ENCODE measurements around the gene CD200. TPM values are rescaled to one million over a fixed set of nuclear protein-coding genes. Genes with fewer than 3 reads are reported as not detected.

The CD200 gene
- total RNA-seq, 1 donor from 2014 or later = 4.4 TPM

DNA sequence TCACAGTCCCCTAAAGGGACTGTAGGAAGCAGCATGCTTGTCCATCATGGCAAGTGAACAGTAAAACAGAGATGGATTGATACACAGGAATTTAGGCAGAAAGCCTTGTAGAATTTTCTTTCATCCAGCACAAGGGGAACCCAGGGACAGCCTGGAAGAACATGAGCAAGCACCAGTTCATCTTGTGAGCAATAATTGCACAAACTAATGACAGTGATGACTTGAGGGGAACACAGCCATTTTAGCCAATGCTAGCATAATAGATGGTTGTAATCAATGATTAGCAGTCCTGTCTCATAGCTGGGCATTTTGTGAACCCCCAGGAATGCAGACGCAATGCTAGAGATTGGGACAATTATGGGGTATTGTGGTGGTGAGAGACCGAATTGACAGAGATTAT is 6.7 kb downstream of the CD200 start:
- no peak for ATAC-seq
- intact Hi-C loops (cut with DNase I) = no loop called here
- H3K4me1 ChIP-seq = no peaks in the 10 kb centered on the region
- no peak overlapping the region for H3K4me3 ChIP-seq
- no peak overlapping the region for H3K27ac ChIP-seq
- DNase-seq = no peak
- H3K27me3 ChIP-seq (ENCODE audit: low read depth) = no peaks in the 10 kb centered on the region
- H3K36me3 ChIP-seq = no peaks in the 10 kb centered on the region
- no peaks in the 10 kb centered on the region for H3K9me3 ChIP-seq
- TF ChIP-seq, protein P1, sequence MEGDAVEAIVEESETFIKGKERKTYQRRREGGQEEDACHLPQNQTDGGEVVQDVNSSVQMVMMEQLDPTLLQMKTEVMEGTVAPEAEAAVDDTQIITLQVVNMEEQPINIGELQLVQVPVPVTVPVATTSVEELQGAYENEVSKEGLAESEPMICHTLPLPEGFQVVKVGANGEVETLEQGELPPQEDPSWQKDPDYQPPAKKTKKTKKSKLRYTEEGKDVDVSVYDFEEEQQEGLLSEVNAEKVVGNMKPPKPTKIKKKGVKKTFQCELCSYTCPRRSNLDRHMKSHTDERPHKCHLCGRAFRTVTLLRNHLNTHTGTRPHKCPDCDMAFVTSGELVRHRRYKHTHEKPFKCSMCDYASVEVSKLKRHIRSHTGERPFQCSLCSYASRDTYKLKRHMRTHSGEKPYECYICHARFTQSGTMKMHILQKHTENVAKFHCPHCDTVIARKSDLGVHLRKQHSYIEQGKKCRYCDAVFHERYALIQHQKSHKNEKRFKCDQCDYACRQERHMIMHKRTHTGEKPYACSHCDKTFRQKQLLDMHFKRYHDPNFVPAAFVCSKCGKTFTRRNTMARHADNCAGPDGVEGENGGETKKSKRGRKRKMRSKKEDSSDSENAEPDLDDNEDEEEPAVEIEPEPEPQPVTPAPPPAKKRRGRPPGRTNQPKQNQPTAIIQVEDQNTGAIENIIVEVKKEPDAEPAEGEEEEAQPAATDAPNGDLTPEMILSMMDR (IDR thresholded peaks at IDR 0.05) = no peak

DNA sequence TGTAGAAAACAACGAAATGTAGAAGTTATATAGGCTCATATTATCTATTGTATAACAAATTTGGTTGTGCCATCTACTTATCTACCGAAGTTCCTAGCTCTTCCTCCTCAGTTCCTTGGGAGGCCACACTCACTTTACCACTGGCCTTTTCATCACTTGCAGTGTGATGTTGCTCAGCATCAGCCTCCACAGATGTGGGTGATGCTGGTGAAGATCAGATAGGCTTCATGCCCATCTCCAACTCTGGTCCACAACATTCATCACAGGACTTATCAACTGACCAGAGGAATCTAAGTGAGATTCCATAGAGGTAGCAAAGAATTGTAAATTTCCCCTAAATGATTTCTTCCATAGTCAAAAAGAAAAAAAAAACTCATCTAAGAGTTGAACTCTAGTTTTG is 8.4 kb downstream of the CD200 start:
- no peaks in the 10 kb centered on the region for H3K36me3 ChIP-seq
- DNase-seq = no peak
- H3K4me1 ChIP-seq = no peaks in the 10 kb centered on the region
- TF ChIP-seq, protein P1 (IDR thresholded peaks at IDR 0.05) = no peak
- H3K4me3 ChIP-seq = no peak overlapping the region
- no peaks in the 10 kb centered on the region for H3K9me3 ChIP-seq
- no peaks in the 10 kb centered on the region for H3K27me3 ChIP-seq (ENCODE audit: low read depth)
- ATAC-seq = no peak
- intact Hi-C loops (cut with DNase I) = no loop called here
- no peak overlapping the region for H3K27ac ChIP-seq

DNA sequence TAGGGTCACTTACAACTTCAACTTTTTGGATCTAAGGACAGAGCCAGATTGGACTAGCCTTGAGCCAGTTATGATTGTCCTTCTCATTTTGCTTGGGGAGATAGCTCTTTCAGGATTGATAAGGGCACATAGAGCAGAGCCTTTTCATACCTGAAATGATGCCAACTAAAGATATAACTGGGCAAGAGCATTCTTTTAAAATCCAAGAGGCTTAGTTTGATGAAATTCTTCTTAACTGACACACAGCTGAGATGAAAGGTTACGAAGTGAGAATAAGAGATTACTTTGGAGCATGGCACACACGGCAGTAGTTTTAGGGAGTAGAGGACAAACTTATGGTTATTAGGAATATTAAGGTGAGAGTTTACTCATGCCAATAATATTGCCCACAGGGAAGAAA is 12.7 kb downstream of the CD200 start:
- no peak overlapping the region for H3K4me3 ChIP-seq
- TF ChIP-seq, protein P1 (IDR thresholded peaks at IDR 0.05) = no peak
- H3K4me1 ChIP-seq = no peaks in the 10 kb centered on the region
- H3K36me3 ChIP-seq = no peaks in the 10 kb centered on the region
- no peak for DNase-seq
- no peak overlapping the region for H3K27ac ChIP-seq
- intact Hi-C loops (cut with DNase I) = no loop called here
- no peaks in the 10 kb centered on the region for H3K27me3 ChIP-seq (ENCODE audit: low read depth)
- H3K9me3 ChIP-seq = no peaks in the 10 kb centered on the region
- ATAC-seq = no peak

DNA sequence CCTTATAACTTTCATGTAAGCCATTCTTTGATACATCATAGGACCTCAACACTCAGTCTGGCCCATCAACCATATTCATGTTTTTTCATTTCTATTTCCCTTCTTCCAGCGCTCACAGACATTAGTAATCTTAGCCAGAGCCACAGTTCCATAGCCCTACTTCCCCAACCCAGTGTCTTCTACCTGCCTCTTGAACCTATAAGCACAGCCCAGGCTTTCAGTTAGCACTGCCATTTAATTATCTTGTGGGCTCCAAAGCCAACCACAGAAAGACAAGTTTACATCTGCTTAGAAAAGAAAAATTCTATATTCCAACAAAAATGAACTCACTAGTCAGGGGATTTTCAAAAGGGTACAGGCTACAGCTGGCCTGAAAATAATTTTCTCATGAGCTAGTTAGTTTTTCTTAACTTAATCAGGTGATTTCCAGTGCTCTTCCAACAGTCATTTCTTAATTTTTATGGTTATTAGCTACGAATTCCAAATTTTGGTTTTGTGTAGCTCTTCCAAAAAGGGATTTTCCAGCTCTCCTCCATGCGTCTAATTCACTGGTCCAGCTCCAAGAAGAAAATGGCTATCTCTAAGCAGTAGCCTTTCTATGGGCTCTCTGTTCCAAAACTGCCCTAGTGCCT is 13.7 kb downstream of the CD200 start:
- DNase-seq = no peak
- no peaks in the 10 kb centered on the region for H3K36me3 ChIP-seq
- TF ChIP-seq, protein P1 (IDR thresholded peaks at IDR 0.05) = no peak

DNA sequence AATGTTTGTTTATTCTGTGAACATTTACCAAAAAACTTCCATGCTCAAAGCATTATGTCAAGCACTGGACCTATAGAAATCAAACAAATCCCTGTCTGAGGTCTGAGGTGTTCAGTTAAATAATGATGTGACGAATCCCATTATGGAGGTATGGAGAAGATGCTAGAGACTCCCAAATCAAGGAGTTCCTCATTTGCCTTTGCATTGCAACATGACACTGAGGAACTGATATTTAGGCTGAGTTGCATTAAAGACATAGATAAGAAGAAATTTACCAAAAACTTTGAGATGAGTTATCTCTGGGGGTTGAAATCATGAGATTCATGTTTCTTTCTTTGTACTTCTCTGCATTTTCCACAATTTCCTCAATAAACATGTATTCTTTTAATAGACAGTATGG is 16.0 kb downstream of the CD200 start:
- Histone ChIP-seq H3K4me1 (no peaks in the 10 kb centered on the region), H3K9me3 (no peaks in the 10 kb centered on the region), H3K36me3 (no peaks in the 10 kb centered on the region), H3K4me3 (no peak overlapping the region), H3K27ac (no peak overlapping the region), H3K27me3 (ENCODE audit: low read depth) (no peaks in the 10 kb centered on the region)
- TF ChIP-seq, protein P1 (IDR thresholded peaks at IDR 0.05) = no peak
- intact Hi-C loops (cut with DNase I) = no loop called here
- DNase-seq = no peak
- ATAC-seq = no peak

More for the DNA sequence above, 13.7 kb downstream of the CD200 start:
- Histone ChIP-seq H3K9me3 (no peaks in the 10 kb centered on the region), H3K4me3 (no peak overlapping the region), H3K4me1 (no peaks in the 10 kb centered on the region), H3K27ac (no peak overlapping the region), H3K27me3 (ENCODE audit: low read depth) (no peaks in the 10 kb centered on the region)
- intact Hi-C loops (cut with DNase I) = no loop called here
- no peak for ATAC-seq
